ENCODE results near the gene ZNF717.

DNA sequence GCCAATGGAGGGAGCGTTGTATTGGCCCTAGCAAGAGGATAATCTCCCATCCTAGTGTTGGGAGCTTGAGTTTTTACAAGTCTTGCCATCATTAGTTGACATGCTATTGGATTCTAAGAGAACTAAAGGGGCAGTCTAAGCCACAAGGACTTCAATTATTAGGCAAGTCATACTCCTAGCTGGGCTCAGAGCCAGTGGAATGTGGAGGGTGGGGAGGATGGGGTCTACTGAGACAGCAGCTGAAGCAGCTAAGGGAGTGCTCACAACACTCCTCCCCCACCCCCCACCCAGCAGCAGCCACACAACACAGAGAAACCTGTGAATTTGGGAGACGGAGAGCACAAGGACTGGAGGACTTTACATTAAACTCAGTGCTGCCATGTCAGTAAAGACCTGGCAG is 93.3 kb downstream of the ZNF717 start:
- TF ChIP-seq, protein P1, sequence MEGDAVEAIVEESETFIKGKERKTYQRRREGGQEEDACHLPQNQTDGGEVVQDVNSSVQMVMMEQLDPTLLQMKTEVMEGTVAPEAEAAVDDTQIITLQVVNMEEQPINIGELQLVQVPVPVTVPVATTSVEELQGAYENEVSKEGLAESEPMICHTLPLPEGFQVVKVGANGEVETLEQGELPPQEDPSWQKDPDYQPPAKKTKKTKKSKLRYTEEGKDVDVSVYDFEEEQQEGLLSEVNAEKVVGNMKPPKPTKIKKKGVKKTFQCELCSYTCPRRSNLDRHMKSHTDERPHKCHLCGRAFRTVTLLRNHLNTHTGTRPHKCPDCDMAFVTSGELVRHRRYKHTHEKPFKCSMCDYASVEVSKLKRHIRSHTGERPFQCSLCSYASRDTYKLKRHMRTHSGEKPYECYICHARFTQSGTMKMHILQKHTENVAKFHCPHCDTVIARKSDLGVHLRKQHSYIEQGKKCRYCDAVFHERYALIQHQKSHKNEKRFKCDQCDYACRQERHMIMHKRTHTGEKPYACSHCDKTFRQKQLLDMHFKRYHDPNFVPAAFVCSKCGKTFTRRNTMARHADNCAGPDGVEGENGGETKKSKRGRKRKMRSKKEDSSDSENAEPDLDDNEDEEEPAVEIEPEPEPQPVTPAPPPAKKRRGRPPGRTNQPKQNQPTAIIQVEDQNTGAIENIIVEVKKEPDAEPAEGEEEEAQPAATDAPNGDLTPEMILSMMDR (conservative IDR thresholded peaks at IDR 0.05; ENCODE audit: low read depth, low read length), result no peak
- no peak for TF ChIP-seq FOS (IDR thresholded peaks at IDR 0.05; ENCODE audit: low read depth, low read length)
- no peak for TF ChIP-seq POLR2A (IDR thresholded peaks at IDR 0.05; ENCODE audit: low read depth, low read length)
- TF ChIP-seq, protein P2, sequence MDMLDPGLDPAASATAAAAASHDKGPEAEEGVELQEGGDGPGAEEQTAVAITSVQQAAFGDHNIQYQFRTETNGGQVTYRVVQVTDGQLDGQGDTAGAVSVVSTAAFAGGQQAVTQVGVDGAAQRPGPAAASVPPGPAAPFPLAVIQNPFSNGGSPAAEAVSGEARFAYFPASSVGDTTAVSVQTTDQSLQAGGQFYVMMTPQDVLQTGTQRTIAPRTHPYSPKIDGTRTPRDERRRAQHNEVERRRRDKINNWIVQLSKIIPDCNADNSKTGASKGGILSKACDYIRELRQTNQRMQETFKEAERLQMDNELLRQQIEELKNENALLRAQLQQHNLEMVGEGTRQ (IDR thresholded peaks at IDR 0.05; ENCODE audit: low read depth, low read length), result no peak
- no peak for TF ChIP-seq MXI1 (IDR thresholded peaks at IDR 0.05; ENCODE audit: borderline replicate concordance, low read depth, low read length)
- no peak for TF ChIP-seq RAD21 (IDR thresholded peaks at IDR 0.05; ENCODE audit: low read length)
